Colon (tissue), 2 donors: ENCODE measurements around the gene MYO1D.
"Not testable (repeated sequence)": the region's sequence is repeated elsewhere in the genome, so short reads cannot be mapped to it uniquely, and the experiment has no call there.

ENCODE experiments used
- FAIRE-seq: peaks from 2 replicates; lab custom pipeline; 2012; peaks lifted over from hg19 to GRCh38; lab: Jason Lieb, UNC
- donor health status: control.
- donor health status: control.

Gene MYO1D

DNA sequence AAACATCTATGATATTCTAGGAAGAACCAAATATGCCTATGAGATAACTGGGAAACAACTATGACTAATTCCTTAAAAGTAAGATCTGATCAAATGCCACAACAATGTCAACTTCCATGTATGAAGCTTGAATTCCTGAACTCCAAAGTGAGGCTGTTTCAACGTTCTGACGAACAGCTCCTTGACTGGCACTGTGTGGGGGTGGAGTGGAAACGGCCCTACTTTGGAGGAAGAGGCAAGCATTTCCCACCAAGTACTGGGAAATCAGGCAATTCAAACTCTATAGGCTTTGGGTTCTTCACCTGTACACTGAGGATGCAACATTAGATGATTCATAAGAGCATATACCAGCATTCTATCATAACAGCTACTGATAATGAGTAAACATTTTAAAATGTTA, 203.0 kb downstream of the MYO1D start:
- FAIRE-seq: no peak

DNA sequence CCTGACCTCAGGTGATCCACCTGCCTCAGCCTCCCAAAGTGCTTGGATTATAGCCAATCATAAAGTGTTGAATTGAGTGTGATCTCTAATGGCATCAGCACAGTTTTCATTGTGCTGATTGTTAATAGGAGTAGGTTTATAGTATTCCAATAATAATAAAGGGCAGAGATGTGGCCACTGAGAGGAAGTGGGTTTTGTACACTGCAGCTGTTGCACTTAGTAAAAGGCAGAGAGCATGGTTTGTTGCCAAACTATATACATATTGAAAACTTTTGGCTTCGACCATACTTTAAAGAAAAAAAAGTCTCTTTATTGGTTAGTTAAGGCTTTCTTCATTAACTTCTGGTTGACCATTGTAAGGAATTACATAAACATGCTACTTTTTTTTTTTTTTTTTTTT, 204.2 kb downstream of the MYO1D start:
- no peak for FAIRE-seq

DNA sequence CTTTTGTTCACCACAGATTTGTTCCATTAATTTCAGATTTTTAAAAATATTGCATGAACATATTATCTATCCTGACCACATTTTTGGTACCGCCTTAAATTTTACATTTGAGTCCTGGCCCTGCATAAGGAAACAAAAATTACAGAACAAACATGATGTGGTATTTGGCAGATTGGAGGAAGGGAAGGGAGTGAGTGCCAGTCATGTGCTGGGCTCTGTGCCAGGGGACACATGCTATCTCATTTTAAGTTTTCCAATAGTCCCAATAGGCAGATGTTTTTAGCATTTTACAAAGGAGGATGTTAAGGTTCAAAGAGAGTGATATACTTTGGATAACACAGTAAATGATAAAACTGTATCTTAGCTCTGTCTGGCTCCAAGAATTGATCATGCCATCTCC, 205.0 kb downstream of the MYO1D start:
- FAIRE-seq: no peak

DNA sequence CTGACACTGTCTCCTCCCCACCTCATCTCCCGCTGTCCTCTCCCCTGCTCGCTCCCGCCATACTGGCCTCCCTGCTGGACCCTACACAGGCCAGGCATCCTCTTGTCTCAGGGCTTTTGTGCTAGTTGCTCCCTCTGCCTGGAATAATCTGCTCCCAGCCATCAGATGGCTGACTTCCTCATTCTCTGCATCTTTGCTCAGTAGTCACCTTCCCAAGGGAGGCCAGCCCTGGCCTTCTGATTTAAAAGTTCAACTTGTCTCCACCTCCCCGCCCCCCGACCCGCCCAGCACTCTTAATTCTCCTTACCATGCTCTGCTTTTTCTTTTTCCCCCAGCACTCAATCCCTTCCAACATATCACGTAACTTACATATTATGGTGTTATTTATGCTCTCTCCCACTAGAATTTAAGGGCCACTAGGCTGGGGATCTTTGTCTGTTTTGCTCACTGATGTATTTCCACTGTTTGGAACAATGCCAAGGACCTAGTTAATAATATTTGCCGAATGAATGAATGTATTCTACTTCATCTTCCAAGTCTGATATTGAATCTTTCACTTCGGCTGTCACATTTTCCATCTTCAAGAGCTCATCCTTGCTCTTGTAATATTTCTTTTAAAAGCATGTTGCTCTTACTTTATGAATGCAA, 211.9 kb downstream of the MYO1D start:
- no peak for FAIRE-seq

DNA sequence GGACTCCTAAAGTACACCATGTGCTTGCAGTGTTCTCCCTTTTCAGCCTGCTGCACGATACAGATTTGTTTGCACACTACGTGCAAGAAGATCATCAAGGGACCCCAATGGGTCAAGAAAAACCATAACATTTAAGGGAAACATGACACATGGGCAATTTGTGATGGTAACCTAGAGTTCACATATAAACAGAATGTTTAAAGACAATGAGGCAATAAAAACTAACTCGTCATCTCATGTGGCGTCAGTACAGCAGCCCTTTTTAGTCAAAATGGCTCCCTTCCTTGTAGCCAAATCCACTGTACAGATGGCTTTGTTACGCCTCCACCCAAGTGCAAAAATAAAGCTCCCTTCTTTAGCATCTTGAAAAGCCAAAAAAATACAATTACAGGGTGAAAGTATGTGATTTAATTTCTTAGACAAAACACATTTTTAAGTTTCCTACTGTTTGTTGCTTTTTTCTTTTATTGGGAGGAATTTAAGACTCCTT, 216.4 kb downstream of the MYO1D start:
- no peak for FAIRE-seq

DNA sequence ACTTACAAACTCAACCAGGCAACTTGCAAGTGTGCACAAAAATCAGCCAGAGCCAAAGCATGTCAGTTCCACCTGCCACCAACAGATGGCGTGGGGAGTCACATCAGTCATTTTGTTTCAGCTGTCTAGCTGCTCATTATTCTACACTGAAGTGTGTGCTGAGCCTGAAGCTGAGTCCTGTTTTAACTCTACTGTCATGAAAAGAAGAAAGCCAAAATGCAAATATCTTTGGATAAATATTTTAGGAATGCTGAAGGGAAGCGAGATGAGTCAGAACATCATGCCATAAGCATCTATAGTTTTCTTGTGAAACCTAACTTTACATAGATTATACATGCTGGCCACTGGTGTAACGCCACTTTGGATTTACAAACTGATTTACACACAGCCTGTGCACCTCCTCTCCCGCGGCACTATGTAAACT, 217.5 kb downstream of the MYO1D start:
- FAIRE-seq: no peak

DNA sequence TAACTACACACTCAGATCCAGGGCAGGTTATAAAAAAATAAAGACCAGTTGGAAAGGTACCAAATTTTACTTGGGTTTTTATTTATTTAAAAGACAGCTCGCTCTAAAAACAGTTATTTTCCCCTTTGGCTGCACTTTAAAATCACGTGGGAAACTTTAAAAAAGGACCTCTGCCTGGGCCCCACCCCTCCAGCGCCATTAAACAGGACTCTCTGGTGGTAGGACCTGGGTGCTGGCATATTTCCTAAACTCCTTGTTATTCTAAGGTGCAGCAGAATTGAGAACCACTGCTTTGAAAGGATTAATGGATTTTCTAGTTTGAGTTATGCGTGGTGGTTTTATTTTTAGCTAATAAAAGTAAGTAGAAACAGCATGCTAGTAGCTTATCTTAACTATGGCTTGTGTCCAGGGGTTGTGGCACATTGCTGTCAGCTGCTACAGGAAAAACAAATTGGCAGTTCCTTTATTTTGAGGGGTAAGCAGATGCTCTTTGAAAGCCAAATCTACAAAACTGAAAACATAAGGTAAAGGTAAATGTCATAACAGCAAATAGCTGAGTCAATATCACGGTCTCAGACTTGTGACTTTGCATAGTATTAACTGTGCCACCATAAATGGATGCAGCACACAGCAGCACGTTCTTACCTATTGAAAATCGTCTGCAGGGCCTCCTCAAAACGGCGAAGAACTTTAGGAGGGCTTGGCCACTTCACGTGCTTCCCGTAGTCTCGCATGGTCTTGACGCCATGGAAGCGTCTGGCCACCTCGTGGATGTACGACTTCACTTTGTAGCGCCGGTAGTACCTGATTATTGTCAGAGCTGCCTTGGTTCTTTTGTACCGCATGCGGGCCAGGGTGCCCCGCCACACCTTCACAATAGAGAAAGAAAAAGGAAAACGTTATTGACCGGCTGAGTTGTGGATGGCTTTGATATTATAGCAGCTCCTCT, 218.2 kb downstream of the MYO1D start:
- FAIRE-seq: no peak

DNA sequence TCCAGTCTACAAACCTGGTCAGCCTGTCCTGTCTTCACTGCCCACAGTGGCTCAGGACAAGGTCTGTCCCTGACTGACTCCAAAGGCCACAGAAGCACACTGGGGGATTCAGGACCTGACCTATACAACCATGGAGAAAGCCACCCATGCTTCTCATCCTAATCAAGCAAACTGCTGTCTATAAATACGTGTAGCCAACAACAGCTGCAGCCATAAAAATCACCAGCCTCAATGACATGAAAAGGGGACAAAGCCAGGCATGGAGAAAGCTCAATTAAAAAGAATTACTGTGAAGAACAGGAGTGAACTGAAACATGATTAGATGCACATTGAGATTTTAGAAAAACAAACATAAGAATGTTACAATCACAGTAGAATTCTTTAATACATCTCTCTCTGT, 220.0 kb downstream of the MYO1D start:
- no peak for FAIRE-seq

DNA sequence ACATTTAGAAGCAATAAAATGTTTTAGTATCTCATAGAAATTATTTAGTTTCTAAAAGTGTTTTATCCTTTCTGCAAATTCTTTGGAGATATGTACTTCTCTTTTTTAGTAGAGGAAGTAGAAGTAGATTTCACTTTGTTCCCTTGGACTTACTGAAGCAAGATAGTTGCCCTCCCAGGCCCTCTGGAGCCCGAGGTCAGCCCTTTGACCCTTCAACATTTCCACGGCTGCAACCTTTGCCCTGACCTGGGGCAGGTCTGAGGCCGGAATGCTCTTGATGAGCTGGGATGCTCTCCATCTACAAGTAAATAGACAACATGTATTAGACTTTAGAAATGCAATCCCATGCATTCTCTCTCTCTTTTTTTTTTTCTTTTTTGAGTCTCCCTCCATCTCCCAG, 222.6 kb downstream of the MYO1D start:
- FAIRE-seq: no peak

DNA sequence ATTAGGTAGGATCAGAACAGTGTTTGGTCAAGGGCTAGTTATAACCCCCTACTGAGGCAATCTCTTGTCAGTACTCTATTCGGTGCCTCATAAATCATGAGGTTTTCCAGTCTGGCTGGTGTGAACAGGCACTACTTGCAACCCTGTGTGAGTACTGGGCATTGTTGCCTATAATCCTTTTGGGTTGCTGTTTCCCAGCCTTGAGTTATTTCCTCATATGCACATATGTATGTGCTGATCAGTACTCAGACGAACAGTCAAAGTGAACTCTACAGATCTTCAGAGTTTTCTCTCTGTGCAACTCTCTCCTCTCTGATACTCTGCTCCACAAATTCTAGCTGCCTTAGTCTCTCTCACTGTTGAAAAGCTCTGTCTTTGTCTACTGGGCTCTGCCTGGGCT, 225.8 kb downstream of the MYO1D start:
- no peak for FAIRE-seq

DNA sequence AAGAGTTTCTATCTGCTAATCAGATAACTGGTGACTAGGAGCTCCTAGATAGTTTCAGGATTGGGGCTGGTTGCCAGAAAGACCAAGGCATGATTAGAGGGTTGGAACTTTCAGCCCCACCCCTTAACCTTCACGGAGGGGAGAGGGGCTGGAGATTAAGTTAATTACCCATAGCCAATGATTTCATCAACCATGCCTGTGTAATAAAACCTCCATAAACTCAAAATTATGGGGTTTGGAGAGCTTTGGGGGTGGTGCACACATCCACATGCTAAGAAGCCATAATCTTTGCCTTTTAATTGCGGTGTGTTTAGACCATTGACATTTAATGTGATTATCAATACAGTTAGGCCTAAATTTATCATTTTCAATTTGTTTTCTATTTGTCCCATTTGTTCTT, 228.5 kb downstream of the MYO1D start:
- FAIRE-seq: no peak

DNA sequence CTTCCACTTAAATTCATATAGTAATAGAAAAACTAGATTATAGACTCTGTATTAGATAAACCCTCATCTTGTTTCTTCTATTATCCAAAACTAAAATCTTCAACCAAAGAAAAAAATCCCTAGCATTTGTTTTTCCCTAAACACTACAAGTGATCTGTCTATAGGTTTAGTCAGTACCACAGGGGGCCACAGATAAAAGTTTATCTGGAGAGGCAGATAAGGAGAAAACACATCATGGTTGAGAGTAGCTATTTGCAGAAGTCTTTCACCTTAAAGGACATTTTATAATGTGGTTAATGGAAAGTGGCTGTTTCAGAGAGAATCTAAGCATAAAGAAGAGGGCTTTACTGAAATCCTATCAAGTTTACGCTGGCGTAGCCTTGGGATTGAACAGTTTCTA, 230.0 kb downstream of the MYO1D start:
- no peak for FAIRE-seq

DNA sequence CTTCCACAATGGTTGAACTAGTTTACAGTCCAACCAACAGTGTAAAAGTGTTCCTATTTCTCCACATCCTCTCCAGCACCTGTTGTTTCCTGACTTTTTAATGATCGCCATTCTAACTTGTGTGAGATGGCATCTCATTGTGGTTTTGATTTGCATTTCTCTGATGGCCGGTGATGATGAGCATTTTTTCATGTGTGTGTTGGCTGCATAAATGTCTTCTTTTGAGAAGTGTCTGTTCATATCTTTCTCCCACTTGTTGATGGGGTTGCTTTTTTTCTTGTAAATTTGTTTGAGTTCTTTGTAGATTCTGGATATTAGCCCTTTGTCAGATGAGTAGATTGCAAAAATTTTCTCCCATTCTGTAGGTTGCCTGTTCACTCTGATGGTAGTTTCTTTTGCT, 235.4 kb downstream of the MYO1D start:
- FAIRE-seq: not testable (repeated sequence)

DNA sequence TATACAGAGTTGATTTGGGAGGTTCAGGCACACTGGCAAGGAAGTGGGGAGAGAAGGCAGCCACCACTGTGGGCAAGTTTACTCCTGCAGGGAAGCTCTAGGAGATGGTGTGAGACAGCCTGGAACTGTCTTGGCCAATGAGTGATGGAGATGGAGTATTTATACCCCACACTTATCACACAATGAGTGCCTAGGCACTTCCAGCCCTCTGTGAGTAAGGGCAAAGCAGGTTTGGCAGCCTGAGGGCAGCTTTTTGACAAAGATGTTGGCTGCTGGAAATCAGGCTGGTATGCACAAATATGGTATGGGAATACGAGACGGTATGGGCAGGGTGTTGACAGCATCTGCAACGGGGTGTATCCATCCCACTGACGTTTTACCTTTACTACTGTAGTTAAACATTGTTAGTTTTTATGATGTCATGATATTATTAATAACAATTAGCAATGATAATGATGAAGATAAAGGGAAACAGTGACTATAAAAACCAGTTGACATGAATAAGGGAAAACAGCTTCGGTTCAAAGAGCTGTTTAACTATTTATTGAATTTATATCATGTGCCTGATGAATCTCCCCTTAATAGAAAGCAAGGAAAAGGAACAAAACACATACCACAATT, 240.2 kb downstream of the MYO1D start:
- no peak for FAIRE-seq

DNA sequence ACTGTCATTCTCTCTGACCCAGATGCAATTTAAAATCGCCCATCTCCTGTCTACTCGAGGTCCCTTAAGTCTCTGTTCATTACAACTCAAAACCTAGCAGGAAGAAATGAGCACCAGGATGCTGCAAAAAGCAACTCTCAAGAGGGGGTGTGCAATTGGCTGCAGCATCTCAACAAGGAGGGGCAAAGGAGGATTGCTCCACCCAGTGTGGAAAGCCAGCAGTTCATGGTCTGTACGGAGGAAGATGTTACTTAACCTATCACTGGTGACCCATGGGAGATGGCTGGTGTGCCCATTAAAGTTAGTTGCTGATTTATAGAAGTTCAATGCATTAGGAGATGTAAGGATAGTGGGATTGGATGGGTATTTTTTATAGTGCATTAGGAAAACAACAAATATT, 242.8 kb downstream of the MYO1D start:
- FAIRE-seq: no peak

DNA sequence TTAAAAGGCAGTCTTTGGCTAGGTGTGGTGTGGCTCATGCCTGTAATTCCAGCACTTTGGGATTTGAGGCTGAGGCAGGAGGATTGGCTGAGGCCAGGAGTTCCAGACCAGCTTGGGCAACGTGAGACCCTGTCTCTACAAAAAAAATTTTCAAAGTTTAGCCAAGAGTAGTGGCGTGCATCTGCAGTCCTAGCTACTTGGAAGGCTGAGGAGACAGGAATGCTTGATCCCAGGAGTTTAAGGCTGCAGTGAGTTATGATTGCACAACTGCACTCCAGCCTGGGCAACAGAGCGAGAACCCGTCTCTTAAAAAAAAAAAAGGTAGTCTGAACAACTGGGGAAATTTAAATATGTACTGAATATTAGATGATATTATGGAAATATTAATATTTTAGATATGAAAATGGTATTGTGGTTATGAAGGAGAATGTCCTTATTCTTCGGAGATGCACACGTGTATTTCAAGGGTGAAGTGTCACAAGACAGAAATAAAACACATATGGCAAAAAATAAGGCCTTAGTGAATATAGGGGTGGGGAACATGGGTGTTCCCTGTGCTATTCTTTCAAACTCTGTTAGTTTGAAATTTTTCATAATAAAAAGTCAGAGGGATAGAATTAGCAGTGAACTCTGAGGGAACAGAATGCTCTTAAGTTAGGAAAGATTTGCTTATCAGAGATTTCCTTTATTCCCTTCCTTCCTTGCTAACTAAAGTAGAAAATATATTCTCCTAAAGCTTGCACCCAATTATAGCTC, 245.4 kb downstream of the MYO1D start:
- FAIRE-seq: no peak

DNA sequence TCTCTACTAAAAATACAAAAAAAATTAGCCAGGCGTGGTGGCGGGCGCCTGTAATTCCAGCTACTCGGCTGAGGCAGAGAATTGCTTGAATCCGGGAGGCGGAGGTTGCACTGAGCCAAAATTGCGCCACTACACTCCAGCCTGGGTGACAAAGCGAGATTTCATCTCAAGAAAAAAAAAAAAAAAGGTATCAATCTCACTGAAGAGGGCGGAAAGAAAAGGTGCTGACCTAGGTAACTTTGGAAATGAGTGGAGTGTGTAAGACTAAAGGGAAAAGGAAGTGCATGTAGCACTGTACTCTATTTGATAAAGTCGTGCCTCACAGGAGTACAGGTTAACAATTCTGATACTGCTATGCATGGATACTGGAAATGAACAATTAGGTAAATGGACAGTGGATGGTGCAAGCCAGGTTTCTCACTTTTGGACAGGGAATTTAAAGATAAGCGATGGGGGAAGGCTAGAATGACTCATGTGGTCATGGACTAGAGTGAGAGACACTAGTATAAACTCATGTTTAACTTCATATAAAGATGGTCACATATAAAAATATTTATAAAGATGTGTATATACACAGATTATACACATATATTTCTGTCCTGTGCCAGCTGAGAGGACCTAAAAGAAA, 247.2 kb downstream of the MYO1D start:
- FAIRE-seq: no peak

DNA sequence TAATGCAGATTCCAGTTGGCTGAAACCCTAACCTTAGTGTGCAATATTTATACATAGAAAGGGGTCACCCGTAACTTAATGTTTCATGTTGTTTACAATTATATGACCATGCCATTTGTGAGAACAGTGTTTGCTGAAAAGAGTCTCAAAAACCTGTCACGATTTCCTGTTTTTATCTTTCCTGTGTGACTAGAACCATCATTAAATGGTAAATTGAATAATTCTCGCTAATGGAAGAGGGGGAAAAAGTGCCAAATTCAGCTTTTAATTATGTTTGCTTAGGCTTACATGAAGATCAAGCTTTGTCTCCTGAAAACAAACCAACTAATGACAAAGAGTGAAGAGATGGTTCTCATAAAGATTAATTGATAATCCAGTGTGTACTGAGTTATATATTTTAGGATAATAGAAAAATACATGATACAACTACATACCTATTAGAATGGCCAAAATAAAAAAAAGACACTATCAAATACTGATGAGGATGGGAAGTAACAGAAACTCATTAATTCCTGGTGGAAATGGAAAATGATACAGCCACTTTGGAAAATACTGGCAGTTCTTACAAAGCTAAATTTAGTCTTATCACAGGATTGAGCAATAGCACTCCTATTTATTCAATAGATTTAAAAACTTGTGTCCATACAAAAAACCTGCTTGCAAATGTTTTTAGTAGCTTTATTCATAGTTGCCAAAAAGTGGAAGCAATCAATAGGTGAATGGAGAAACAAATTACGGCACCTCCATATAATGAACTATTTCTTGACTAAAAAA, 248.5 kb downstream of the MYO1D start:
- FAIRE-seq: no peak

DNA sequence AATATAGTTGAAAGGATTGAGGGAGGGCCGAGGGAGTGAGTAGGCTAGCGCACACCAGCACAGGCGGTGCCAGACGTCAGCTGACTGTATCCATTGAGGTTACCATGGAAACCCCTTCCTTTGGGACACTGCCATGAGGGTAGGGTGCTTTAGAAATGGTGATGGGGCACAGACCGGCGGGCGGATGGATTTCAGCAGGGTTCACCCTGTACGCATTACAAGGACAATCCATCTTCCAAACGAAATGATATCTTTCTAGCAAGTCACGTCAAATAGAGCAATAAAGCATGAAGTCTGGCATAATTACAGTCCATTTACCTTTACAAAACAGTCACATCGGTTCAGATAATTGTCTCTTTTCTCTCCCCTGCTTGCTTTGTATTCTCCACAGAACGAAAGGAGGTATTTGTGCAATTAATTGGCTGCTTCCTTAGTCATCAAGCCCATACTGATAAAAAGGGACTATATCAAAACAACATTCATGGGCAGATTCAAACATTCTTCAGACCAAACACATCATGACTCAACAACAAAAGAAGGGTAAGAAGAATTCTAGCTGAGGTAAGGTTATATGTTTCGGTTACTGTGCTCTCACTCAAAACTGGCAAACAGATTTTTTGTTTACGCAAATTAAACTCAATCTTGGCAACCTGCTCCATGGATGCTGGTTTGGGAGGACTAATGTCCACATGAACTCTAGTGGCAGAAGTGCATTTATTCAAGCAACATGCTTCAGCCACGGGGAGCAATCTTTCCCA, 249.5 kb downstream of the MYO1D start:
- FAIRE-seq: no peak

DNA sequence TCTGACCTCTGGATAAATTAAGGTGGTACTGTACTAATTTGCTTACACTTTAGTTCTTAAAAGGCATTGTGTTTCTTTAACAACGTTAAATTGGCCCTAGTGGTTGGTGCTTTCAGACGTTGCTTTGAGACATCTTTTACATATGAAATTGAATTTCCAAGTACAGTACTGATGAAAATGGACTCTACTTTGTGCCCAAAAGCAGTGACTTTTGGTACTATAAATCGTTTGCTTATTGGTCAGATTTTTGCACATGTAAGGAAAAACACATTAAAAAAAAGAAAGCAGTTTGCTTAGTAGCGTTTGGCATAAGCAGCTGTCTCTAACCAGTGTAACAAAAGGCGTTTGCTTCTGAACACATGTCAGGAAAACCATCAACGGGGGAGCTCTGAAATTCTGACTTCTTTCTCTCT, 250.5 kb downstream of the MYO1D start:
- no peak for FAIRE-seq
